DOHH2 (cell line): ENCODE data around the gene SNX24.

ENCODE experiments used
- H3F3A ChIP-seq: fragments of 200-600 bp; sonication (generic), shearing (Covaris generic); 2 replicates; pipeline ENCODE4 v1.6.0; 2016; ENCODE audit warnings: antibody characterized with exemption, mild to moderate bottlenecking; ENCODE audit not compliant: control insufficient read depth, insufficient read depth
- H3K27ac ChIP-seq: fragments of 200-600 bp; sonication (generic); 2 replicates; pipeline ENCODE4 v1.5.1; 2014; ENCODE audit warnings: low read depth, mild to moderate bottlenecking, low read length, moderate library complexity
- H3K27me3 ChIP-seq: fragments of 200-600 bp; sonication (generic); 2 replicates; pipeline ENCODE4 v1.6.1; 2014; ENCODE audit warnings: mild to moderate bottlenecking, low read length, mixed read lengths; ENCODE audit not compliant: control insufficient read depth
- H3K36me3 ChIP-seq: fragments of 200-600 bp; sonication (generic); 2 replicates; pipeline ENCODE4 v1.6.1; 2014; ENCODE audit warnings: mild to moderate bottlenecking, low read length, moderate library complexity, mixed read lengths; ENCODE audit not compliant: control insufficient read depth
- H3K4me1 ChIP-seq: fragments of 200-600 bp; sonication (generic); 2 replicates; pipeline ENCODE4 v1.6.1; 2014; ENCODE audit warnings: mild to moderate bottlenecking, low read length, mixed read lengths; ENCODE audit not compliant: control insufficient read depth
- H3K4me2 ChIP-seq: fragments of 200-600 bp; sonication (generic); 2 replicates; pipeline ENCODE4 v1.6.0; 2014; ENCODE audit warnings: mild to moderate bottlenecking, low read length, moderate library complexity
- H3K4me3 ChIP-seq: fragments of 200-600 bp; sonication (generic); 2 replicates; pipeline ENCODE4 v1.5.1; 2014; ENCODE audit warnings: mild to moderate bottlenecking, low read length, mixed read lengths
- H3K79me2 ChIP-seq: fragments of 200-600 bp; sonication (generic); 2 replicates; pipeline ENCODE4 v1.6.1; 2014; ENCODE audit warnings: mild to moderate bottlenecking, low read length, mixed read lengths; ENCODE audit not compliant: control insufficient read depth
- H3K9me2 ChIP-seq: fragments of 200-600 bp; sonication (generic); replicated peaks from 2 replicates; pipeline ENCODE4 v1.6.1; 2014; ENCODE audit warnings: mild to moderate bottlenecking, low read length, mixed read lengths; ENCODE audit not compliant: control insufficient read depth
- H3K9me3 ChIP-seq: fragments of 200-600 bp; sonication (generic); 2 replicates; pipeline ENCODE4 v1.6.1; 2014; ENCODE audit warnings: antibody characterized with exemption, low read length, mixed read lengths; ENCODE audit not compliant: control insufficient read depth, insufficient read depth
- H4K20me1 ChIP-seq: fragments of 200-600 bp; sonication (generic); 2 replicates; pipeline ENCODE4 v1.6.0; 2014; ENCODE audit warnings: low read depth, mild to moderate bottlenecking, antibody characterized with exemption, low read length, moderate library complexity; ENCODE audit not compliant: control insufficient read depth, insufficient read depth
- EZH2phosphoT487 ChIP-seq: fragments of 200-600 bp; sonication (generic); IDR thresholded peaks from 2 replicates; pipeline ENCODE4 v1.6.1; 2017; ENCODE audit warnings: borderline replicate concordance, mild to moderate bottlenecking, antibody characterized with exemption, low read length, moderate library complexity, mixed read lengths
- TF ChIP-seq, protein P1 (sequence below): fragments of 200-600 bp; sonication (generic); IDR thresholded peaks from one replicate; pipeline ENCODE4 v1.5.1; 2014; ENCODE audit warnings: antibody characterized with exemption, mild to moderate bottlenecking, low read depth, low read length; ENCODE audit not compliant: poor library complexity, severe bottlenecking

Gene SNX24

DNA sequence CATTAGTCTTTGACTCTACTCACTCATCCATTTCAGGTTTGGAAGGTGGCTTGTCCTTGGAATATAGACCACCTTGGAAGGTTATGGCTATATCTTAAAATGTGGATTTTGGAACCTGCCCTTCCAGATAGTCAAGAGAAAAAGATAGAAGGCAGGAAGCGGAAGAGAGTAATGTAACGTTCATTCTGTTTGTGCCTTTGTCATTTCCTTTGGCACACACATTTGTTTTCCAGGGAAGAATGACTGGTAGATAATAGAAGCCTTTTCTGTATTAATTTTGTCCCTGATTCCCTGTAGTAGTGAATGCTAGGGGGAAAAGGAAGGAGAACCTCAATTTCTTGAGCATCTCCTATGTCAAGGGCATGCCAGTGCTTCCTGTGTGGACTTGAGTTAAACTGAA is 136.4 kb downstream of the SNX24 start:
- TF ChIP-seq, protein P1, sequence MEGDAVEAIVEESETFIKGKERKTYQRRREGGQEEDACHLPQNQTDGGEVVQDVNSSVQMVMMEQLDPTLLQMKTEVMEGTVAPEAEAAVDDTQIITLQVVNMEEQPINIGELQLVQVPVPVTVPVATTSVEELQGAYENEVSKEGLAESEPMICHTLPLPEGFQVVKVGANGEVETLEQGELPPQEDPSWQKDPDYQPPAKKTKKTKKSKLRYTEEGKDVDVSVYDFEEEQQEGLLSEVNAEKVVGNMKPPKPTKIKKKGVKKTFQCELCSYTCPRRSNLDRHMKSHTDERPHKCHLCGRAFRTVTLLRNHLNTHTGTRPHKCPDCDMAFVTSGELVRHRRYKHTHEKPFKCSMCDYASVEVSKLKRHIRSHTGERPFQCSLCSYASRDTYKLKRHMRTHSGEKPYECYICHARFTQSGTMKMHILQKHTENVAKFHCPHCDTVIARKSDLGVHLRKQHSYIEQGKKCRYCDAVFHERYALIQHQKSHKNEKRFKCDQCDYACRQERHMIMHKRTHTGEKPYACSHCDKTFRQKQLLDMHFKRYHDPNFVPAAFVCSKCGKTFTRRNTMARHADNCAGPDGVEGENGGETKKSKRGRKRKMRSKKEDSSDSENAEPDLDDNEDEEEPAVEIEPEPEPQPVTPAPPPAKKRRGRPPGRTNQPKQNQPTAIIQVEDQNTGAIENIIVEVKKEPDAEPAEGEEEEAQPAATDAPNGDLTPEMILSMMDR, result no peak
- no peak for TF ChIP-seq EZH2phosphoT487
- Histone ChIP-seq H3F3A (no peaks in the 10 kb centered on the region), H3K79me2 (no peaks in the 10 kb centered on the region), H3K4me3 (no peak overlapping the region), H4K20me1 (no peaks in the 10 kb centered on the region), H3K36me3 (no peaks in the 10 kb centered on the region), H3K27me3 (peaks cover 4% of the 10 kb centered on the region; the same call in 1 of the 2 replicates), H3K27ac (no peak overlapping the region), H3K4me2 (no peak overlapping the region), H3K4me1 (no peaks in the 10 kb centered on the region), H3K9me3 (no peaks in the 10 kb centered on the region), H3K9me2 (no peaks in the 10 kb centered on the region)

DNA sequence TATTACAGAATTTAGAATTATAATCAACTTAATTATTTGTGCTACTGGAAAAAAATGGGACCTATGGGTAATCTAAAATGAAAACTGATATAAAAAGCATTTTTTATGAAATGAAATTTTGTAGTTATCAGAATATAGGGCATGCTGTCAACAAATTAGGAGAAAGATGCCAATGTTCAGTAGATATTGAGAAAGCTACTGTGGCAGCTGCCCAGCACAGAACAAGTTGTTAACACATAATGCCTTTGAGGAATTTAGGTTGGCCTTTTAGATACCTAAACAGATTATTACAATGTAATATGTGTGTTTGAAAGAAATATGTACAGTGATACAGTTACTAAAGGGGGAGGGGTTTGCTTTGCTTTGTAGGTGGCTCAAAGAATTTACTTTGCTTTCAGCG is 137.0 kb downstream of the SNX24 start:
- no peaks in the 10 kb centered on the region for H3K9me3 ChIP-seq
- no peaks in the 10 kb centered on the region for H3K9me2 ChIP-seq
- no peak overlapping the region for H3K27ac ChIP-seq
- TF ChIP-seq, protein P1, result no peak
- TF ChIP-seq EZH2phosphoT487, result no peak
- H3K36me3 ChIP-seq, result no peaks in the 10 kb centered on the region
- H3K4me1 ChIP-seq, result no peaks in the 10 kb centered on the region
- H3K4me2 ChIP-seq, result no peak overlapping the region
- no peaks in the 10 kb centered on the region for H4K20me1 ChIP-seq
- H3K4me3 ChIP-seq, result no peak overlapping the region
- H3F3A ChIP-seq, result no peaks in the 10 kb centered on the region
- H3K27me3 ChIP-seq, result peaks cover 2% of the 10 kb centered on the region; the same call in 1 of the 2 replicates
- no peaks in the 10 kb centered on the region for H3K79me2 ChIP-seq

DNA sequence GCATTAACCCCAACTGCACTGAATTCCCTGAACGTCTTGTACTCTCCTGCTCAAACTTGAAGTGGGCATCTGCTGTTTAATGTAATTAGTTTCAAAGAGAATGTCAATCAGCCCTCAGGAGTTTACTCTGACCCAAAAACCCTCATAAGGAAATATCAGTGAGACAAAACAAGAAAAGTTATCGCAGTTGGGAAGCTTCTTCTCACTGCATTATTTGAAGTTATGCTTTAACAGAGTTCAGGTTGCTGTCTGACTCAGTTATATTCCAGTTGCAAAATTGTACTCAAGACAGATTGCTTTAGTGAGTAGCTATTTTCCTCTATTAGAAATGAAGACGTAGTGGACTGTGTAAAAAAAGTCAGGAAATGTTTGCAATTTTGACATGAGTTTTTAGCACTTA is 139.0 kb downstream of the SNX24 start:
- H3K9me3 ChIP-seq, result no peaks in the 10 kb centered on the region
- H3K9me2 ChIP-seq, result no peaks in the 10 kb centered on the region
- no peaks in the 10 kb centered on the region for H3F3A ChIP-seq
- H3K4me2 ChIP-seq, result no peak overlapping the region
- TF ChIP-seq, protein P1, result no peak
- no peak for TF ChIP-seq EZH2phosphoT487
- no peaks in the 10 kb centered on the region for H3K36me3 ChIP-seq
- H3K79me2 ChIP-seq, result no peaks in the 10 kb centered on the region
- no peak overlapping the region for H3K27ac ChIP-seq
- H3K27me3 ChIP-seq, result peaks cover 2% of the 10 kb centered on the region; the same call in 1 of the 2 replicates
- no peaks in the 10 kb centered on the region for H4K20me1 ChIP-seq
- H3K4me3 ChIP-seq, result no peak overlapping the region
- no peaks in the 10 kb centered on the region for H3K4me1 ChIP-seq

DNA sequence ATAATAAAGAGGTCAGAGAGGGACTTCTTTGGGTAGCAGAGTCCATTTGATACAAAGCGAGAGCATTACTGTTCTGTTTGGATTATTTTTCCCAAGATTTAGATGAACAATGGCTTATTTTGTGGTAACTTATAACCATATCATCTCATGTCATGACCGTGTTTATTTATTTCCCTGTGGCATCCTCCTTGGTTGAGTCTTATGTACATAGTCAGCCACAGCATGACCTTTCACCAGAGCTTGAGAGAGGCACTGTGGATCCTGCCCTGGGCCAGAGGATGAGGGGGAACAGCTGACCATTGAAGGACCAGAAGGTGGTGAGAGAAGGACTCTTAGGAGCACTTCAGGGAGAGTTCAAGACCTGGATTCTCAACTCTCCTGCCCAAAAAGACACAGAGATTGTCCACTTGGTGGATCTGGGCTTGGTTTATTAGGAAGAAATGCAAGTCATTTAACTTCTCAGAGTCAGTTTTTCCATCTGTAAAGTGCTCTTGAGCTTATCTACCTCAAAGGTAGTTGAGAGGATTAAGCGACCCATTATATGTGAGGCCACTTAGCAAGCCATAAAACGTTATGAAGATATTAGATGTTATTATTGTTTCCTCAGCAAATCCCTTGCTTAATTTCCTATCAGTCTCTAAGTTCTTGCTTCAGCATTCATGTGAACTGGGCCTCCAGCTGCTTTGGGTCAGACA is 139.7 kb downstream of the SNX24 start:
- TF ChIP-seq, protein P1, result no peak
- TF ChIP-seq EZH2phosphoT487, result no peak
- no peak overlapping the region for H3K27ac ChIP-seq
- peaks cover 2% of the 10 kb centered on the region; the same call in 1 of the 2 replicates for H3K27me3 ChIP-seq
- no peaks in the 10 kb centered on the region for H4K20me1 ChIP-seq
- no peak overlapping the region for H3K4me3 ChIP-seq
- H3K36me3 ChIP-seq, result no peaks in the 10 kb centered on the region
- no peak overlapping the region for H3K4me2 ChIP-seq
- no peaks in the 10 kb centered on the region for H3F3A ChIP-seq
- H3K4me1 ChIP-seq, result no peaks in the 10 kb centered on the region
- no peaks in the 10 kb centered on the region for H3K79me2 ChIP-seq
- no peaks in the 10 kb centered on the region for H3K9me2 ChIP-seq
- H3K9me3 ChIP-seq, result no peaks in the 10 kb centered on the region
